NCI-H2081 treated with DMSO at 0.1 percent for 48 hours (cell line): Measurements from ENCODE around the gene SLC6A16.
"Not testable (repeated sequence)": the region's sequence is repeated elsewhere in the genome, so short reads cannot be mapped to it uniquely, and the experiment has no call there.

Experiments used
- DNase-seq: peaks from one replicate; lab custom pipeline; 2025; lab: John Stamatoyannopoulos, UW

The SLC6A16 gene

GRCh38 chr19:49266409-49266808 is 58.6 kb downstream of the SLC6A16 start:
- not testable (repeated sequence) for DNase-seq

GRCh38 chr19:49264258-49264657 is 60.7 kb downstream of the SLC6A16 start:
- DNase-seq = no peak

- no peak for DNase-seq
Measured at GRCh38 chr19:49261602-49262001, 63.4 kb downstream of the SLC6A16 start.

GRCh38 chr19:49256691-49257090 is 68.3 kb downstream of the SLC6A16 start:
- no peak for DNase-seq

- no peak for DNase-seq
Measured at GRCh38 chr19:49255674-49256073, 69.3 kb downstream of the SLC6A16 start.

- no peak for DNase-seq
Measured at GRCh38 chr19:49249933-49250332, 75.1 kb downstream of the SLC6A16 start.

GRCh38 chr19:49247676-49248075 is 77.3 kb downstream of the SLC6A16 start:
- no peak for DNase-seq

- no peak for DNase-seq
Measured at GRCh38 chr19:49244256-49244655, 80.7 kb downstream of the SLC6A16 start.

- no peak for DNase-seq
Measured at GRCh38 chr19:49243726-49244125, 81.3 kb downstream of the SLC6A16 start.

GRCh38 chr19:49243129-49243528 is 81.9 kb downstream of the SLC6A16 start:
- DNase-seq = no peak

- DNase-seq = no peak
Measured at GRCh38 chr19:49241769-49242168, 83.2 kb downstream of the SLC6A16 start.
